Stimulated activated CD4-positive, alpha-beta T cell treated with anti-CD3 and anti-CD28 coated beads, Interleukin-15, amount 100 ng/mL, for 48 hours (primary cell): Measurements from ENCODE around the gene DGKZ.
"Not testable (repeated sequence)": the region's sequence is repeated elsewhere in the genome, so short reads cannot be mapped to it uniquely, and the experiment has no call there.

Source experiments
- DNase-seq, 2 donors: peaks; one replicate each; pipeline ENCODE4 v3.0.0-alpha.2; 2020; ENCODE audit warnings: low read depth in 2 of 2

DGKZ gene

GRCh38 chr11:46346886-46347636 is at the start of gene DGKZ:
DGKZ (plus strand) TSS chr11:46347463; CDS start chr11:46347660, 197 bp downstream.
- DNase-seq = peak; percentile 72 to 79

GRCh38 chr11:46298699-46299433 is 48.4 kb upstream of the DGKZ start:
- no peak for DNase-seq

- DNase-seq = no peak
These were observed 47.8 kb upstream of the DGKZ start for GRCh38 chr11:46299451-46299961.

DNA sequence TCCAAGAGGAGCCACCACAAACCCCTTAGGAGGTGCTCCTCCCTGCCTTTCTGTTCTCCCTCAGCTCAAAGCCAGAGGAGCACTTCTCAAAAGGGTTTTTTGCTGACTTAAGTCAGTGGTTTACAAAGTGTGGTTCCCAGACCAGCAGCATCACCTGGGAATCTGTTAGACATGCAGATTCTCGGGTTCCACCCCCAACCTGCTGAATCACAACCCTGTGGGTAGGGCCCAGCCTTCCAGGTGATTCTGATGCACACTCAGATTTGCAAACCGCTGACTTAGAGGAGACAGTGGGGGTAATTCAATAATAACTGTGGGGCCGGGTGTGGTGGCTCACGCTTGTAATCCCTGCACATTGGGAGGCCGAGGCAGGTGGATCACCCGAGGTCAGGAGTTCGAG is 47.0 kb upstream of the DGKZ start:
- no peak for DNase-seq

- no peak for DNase-seq
These were observed 44.4 kb upstream of the DGKZ start for GRCh38 chr11:46302866-46303265.

- DNase-seq = not testable (repeated sequence)
These were observed 43.2 kb upstream of the DGKZ start for GRCh38 chr11:46304036-46304435.

- DNase-seq = no peak
These were observed 42.6 kb upstream of the DGKZ start for GRCh38 chr11:46304605-46305179.

DNA sequence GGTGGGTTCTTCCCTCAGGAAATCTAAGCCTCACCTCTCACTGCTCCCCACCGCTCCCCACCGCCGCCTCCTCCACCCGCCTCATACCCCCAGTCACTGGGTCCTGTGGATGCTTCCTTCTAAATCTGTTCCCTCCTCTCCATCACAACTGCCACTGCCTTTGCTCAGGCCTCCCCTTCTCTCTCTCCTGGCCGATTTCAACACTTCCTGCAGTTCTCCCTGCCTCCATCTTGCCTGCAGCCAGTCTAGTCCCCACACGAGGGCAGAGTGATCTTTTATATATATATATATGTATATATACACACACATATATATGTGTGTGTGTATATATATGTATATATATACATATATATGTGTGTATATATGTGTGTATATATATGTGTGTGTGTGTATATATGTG is 42.0 kb upstream of the DGKZ start:
- DNase-seq = no peak

DNA sequence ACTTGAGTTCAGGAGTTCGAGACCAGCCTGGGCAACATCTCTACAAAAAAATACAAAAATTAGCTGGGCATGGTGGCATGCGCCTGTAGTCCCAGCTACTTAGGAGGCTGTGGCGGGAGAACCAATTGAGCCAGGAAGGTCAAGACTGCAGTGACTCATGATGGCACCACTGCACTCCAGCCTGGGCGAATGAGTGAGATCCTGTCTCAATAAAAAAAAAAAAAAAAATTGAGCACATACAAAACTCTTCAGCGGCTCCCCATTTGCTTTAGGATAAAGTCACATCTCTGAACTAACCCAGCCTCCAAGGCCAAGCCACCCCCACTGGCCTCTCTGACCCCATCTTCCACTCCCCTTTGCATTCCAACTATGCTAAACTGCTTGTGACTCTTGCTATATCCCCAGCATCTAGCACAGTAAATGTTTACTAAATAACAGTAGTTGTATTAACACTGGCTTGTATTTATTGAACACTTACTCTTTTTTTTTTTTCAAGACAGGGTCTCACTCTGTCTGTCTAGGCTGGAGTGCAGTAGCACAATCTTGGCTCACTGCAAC is 40.9 kb upstream of the DGKZ start:
- DNase-seq = no peak

DNA sequence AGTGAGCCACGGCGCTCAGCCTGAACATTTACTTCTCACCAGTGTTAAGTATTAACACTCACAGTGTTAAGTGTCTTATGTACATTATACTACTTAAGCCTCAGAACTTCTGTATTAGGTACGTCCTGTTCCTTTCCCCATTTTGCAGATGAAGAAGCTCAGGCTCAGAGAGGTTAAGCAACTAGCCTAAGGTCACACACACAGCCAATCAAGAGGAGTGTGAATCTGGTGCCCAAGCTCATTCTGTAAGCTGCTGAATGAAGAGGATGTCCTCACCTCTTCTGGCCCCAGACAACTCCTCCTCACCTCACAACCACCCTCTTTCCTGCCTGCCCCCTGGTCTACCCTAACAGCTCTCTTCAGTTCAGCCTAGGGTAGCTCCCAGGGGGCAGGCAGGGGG is 39.9 kb upstream of the DGKZ start:
- DNase-seq = no peak

- DNase-seq = no peak
These were observed 39.4 kb upstream of the DGKZ start for GRCh38 chr11:46307785-46308341.

DNA sequence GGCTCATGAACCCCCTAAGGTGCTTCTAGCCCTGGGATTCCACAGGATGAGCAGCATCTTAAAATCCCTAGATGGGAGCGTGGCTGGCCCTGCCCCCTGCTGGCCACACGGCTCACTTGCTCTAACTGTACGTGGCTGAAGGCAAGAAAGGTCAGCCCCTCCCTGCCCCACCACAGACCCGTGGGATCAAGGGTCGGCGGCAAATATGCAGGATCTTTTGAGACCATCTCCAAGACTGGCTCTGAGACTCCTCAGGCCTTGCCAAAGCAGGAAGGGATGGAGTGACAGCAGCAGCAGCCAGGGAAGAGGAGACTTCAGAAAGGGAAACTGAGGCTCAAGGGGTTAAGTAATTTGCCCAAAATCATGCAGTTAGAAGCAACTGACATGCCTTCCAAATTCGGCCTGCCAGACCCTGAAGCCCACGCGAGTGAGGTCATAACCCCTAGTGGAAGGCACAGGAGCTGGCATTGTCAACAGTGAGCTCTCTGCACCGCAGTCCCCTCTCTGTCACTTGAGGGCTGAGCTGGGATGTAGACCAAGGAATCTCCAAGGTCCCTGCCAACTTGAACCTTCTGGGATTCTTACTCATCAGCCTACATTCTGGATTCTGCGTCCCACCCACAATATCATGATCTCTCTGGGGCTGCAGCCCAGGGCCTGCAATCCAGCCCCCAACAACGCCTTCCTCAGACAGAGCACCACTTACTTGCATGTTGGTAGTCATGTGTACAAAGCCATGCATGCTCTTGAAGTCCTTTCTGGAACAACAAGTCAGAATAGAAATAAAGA is 38.4 kb upstream of the DGKZ start:
- peak; percentile 43 to 61 for DNase-seq

DNA sequence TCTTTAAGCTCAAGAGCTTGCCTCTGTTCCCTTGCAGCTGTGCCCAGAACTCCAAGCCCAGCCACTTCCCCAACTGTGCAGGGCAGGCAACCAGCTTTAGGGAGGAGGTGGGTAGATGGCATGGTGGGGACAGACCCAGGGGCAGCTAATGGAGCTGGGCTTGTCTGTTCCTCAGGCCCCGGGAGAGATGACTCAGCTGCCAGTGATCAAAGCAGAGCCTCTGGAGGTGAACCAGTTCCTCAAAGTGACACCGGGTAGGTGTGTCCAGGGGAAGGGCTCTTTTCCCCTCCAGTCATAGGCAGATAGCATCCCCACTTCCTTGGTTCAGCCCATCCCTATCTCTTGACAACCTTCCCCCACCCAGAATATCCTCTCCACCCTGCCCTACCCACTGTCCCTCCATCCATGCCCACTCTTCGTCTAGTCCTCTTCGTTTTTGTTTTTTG is 37.4 kb upstream of the DGKZ start:
- DNase-seq = no peak

GRCh38 chr11:46315033-46315738 is 32.1 kb upstream of the DGKZ start:
- DNase-seq = peak; percentile 54 to 66

DNA sequence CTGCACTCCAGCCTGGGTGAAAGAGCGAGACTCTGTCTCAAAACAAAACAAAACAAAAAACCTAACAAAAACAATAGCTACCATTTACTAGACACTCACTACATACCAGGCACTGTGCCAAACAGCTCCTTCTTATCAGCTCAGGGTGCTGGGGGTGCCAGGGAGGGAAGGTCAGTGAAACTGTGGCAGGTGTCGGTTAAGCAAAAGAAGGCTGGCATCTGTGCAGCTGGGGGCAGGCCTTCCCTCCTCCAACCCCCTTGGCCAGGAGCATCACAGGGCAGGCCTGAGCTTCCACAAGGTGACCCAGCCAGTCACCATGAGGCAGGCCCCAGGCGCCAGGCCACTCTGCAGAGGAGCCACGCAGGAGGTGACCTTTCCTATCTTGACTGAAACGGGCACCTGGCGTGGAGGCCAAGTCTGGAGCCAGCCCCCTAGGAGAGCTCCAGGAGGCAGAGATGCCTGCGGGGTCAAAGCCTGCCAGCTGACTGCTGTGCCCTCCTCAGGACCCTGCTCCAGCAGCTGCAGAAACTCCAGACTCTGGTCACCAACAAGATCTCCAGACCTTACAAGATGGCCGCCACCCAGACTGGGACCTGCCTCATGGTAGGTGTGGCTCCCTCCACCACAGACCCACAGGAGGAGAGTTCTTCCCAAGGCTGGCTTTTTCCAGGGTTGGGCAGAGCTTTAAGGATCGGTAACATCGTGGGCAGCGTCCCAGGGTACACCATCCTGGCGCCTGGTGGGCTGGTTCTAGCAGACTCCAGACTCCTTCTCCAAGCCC is 31.3 kb upstream of the DGKZ start:
- no peak for DNase-seq

DNA sequence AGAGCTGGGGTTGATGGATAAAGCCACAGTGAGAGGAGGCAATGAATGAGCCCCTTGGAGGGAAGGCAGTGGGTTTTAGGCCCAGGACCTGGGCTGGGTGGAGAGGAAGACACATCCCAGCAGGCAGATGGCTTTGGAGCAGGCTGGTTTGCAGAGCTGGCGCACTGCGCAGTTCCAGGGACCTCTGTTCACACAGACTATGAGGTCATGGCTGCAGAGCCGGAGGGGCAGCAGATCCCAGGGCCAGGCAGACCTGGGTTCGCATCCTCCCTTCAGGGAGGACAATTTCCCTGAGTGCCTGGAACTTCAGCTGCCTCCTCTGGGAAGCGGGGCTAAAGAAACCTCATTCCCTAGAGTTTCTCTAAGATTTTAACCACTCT is 28.2 kb upstream of the DGKZ start:
- DNase-seq = no peak

DNA sequence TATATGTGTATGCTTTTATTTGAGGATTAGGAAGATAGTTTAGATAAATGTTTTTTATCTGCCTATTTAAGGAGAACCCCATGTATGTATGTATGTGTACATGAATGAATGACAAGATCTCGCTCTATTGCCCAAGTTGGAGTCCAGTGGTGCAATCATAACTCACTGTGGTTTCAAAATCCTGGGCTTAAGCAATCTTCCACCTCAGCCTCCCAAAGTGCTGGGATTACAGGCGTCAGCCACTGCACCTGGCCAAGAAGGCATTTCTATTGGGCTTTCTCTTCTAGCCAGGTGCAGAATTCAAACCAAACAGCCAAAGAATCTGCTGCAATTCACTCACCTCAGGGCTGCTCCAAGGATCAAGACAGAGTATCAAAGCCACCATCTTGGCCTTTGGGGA is 25.5 kb upstream of the DGKZ start:
- no peak for DNase-seq

DNA sequence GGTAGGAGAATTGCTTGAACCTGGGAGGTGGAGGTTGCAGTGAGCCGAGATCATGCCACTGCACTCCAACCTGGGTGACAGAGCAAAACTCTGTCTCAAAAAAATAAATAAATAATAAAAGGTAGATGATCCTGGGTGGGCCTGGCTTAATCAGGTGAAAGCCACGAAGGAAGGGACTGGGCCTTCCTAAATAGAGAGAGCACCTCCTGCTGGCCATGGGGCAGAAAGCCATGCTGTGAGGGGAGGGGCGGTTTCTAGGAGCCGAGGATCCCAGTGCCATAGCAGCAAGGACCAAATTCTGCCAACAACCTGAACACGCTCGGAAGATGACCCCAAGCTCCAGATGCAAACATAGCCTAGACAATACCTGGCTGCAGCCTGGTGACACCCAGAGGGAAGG is 24.5 kb upstream of the DGKZ start:
- no peak for DNase-seq

DNA sequence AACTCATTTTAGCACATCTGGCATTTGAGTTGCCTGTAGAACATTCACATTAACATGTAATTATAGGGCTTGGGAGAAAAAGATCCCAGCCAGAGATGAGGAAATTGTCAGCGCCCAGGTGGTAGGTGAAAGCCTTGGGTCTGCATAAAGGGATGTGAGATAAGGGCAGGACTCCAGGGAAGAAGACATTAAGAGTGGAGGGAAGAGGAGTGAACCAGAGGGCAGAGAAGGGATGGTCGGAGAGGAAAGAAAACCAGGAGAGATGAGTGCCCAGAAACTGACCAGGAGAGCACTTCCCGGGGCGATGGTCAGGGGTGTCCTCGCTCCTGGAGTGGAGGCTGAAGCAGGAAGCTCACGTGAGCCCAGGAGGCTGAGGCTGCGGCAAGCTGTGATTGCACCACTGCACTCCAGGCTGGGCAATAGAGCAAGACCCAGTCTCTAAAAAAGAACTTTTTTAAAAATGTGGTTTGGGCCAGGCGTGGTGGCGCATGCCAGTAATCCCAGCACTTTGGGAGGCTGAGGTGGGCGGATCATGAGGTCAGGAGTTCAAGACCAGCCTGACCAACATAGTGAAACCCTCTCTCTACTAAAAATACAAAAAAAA is 20.3 kb upstream of the DGKZ start:
- DNase-seq = no peak
